Sciatic nerve (tissue), 2 donors: ENCODE results near the gene NRG3. TPM values are rescaled to one million over a fixed set of nuclear protein-coding genes. Genes with fewer than 3 reads are reported as not detected.

Experiments
- ATAC-seq: fragments of 200-7000 bp; cut with Tn5 transposase; one replicate; pipeline ENCODE4 v1.9.1; 2020; ENCODE audit warnings: mild to moderate bottlenecking, moderate library complexity
- DNase-seq: peaks from one replicate; pipeline ENCODE4 v3.0.0-alpha.2; 2020; ENCODE audit warnings: low spot score
- intact Hi-C: fragments of 100-400 bp; cut with DNase I; formaldehyde crosslinking; loops from one replicate; pipeline ENCODE4 v1.14.2; 2022
- total RNA-seq: library from RNA; stranded (reverse); fragmentation: NEBNext Ultra II Directional; extraction: Animal tissue kit (Norgen Biotek cat#: 25700); gene quantifications from one replicate; pipeline ENCODE4 v1.2.1, GENCODE V29; 2021
- donor health status: DM: no; HTN: no; CAD: no.
- donor health status: DM: no; HTN: no; CAD: no.

Gene NRG3
- total RNA-seq, 1 donor from 2014 or later, result 1.4 TPM

- intact Hi-C loops, result no loop called here
- DNase-seq, result no peak
- no peak for ATAC-seq
Observed at GRCh38 chr10:82574081-82574480, 699.1 kb downstream of the NRG3 start.

- no peak for DNase-seq
- ATAC-seq, result no peak
- intact Hi-C loops, result no loop called here
Observed at GRCh38 chr10:82575318-82575717, 700.3 kb downstream of the NRG3 start.

- no peak for ATAC-seq
- no peak for DNase-seq
- intact Hi-C loops, result no loop called here
Observed at GRCh38 chr10:82576093-82576492, 701.1 kb downstream of the NRG3 start.

DNA sequence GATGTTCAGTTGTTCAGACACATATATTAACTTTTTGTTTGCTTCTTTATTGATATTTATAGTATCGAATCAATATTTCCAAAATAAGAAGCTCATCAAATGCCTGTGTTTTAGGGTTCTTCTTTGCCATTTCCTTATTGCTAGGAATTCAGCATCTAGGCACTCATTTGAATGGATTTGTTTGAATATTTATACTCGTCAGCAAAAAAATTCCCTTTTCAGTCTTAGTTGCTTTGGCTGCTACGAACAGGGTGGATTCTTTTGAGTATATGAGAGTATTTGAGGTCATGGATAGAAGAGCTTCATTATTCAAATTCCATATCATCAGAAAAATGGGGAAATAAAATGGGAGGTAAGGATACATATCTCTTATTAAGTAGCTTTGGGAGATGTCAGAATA is 706.9 kb downstream of the NRG3 start:
- no peak for DNase-seq
- no peak for ATAC-seq
- intact Hi-C loops, result no loop called here

- intact Hi-C loops, result no loop called here
Observed at GRCh38 chr10:82591421-82591820, 716.4 kb downstream of the NRG3 start.

DNA sequence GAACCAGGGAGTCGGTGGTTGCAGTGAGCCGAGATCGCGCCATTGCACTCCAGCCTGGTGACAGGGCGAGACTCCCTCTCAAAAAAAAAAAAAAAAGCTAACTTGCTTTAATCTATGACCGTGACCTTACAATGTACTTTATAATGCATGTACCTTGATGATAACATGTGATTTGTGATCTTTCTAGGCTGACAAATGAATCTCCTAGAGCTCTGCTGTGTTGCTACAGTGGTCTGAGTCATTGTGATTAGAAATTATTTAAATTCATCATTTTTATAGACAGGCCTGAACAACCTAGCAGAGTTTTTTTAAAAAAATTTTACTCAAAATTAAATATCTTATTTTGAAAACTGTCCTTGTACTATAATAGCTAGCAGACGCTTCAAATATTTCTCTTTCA is 722.8 kb downstream of the NRG3 start:
- no peak for DNase-seq
- no peak for ATAC-seq
- intact Hi-C loops, result no loop called here

More at GRCh38 chr10:82591421-82591820, 716.4 kb downstream of the NRG3 start:
- DNase-seq, result no peak
- ATAC-seq, result no peak

DNA sequence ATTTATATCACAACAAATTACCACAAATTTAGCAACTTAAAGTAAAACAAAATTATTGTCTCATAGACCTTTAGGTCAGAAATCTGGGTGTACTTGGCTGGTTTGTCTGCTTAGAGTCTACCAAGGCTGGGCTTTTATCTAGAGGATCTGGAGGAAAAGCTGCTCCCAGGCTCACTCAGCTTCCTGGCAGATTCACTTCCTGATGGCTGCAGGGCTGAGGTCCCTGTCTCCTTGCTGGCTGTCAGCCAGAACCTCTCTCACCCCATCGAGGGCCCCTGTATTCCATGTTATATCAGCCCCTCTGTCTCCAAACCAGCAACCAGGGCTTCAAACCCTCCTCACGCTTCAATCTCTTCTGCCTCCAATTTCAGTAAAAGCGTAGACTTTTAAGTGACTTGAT is 734.9 kb downstream of the NRG3 start:
- DNase-seq (no peak), ATAC-seq (no peak)
- intact Hi-C loops, result no loop called here

GRCh38 chr10:82618007-82618406 is 743.0 kb downstream of the NRG3 start:
- intact Hi-C loops, result no loop called here
- DNase-seq (no peak), ATAC-seq (no peak)

DNA sequence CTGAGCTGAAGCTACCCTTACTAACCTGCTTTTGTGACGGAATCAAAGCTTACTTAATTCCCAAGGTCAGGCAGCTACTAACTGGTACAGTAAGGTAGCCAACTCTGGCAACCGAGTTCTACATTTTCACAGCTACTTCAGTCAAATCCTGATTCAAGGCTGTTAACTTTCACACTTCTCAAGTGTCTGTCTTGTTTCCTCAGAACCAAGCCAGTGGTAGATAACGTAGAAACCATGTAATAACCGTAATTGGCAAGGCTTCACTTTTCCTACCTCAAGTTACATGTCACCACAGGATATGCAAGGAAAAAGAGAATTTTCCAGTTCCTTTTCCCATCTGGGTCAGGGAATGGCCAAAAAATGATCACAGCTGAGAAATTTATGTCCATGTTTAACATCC is 746.7 kb downstream of the NRG3 start:
- ATAC-seq (no peak), DNase-seq (no peak)
- intact Hi-C loops, result no loop called here

DNA sequence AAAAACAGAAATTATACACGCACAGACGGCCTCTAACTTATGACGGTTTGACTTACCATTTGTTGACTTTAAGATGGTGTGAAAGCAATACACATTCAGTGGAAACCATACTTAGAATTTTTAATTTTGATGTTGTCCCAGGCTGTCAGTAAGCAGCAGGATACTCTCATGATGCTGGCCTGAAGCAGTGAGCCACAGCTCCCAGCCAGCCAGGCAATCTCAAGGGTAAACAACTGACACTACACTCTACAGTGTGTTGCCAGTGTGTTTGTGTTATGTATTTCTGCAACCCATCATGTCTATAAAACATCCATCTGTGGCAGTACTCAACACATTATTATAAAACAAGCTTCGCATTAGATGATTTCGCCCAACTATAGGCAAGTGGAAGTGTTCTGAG is 747.5 kb downstream of the NRG3 start:
- DNase-seq (no peak), ATAC-seq (no peak)
- intact Hi-C loops, result no loop called here

GRCh38 chr10:82625512-82626189 is 750.7 kb downstream of the NRG3 start:
- intact Hi-C loops, result no loop called here
- no peak for DNase-seq
- ATAC-seq, result no peak

- intact Hi-C loops, result no loop called here
- ATAC-seq, result peak; percentile 89
- no peak for DNase-seq
Observed at GRCh38 chr10:82628373-82628772, 753.4 kb downstream of the NRG3 start.

DNA sequence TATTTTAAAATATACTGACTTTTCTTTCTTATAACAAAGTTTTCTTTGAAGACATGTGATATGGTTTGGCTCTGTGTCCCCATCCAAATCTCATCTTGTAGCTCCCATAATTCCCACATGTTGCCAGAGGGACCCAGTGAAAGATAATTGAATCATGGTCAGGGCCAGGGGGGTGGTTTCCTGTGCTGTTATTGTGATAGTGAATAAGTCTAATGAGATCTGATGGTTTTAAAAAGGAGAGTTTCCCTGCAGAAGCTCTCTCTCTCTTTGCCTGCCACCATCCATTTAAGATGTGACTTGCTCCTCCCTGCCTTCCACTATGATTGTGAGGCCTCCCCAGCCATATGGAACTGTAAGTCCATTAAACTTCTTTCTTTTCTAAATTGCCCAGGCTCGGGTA is 768.1 kb downstream of the NRG3 start:
- no peak for DNase-seq
- intact Hi-C loops, result no loop called here
- no peak for ATAC-seq

- no peak for ATAC-seq
- intact Hi-C loops, result no loop called here
- no peak for DNase-seq
Observed at GRCh38 chr10:82643601-82644000, 768.6 kb downstream of the NRG3 start.

- intact Hi-C loops, result no loop called here
- DNase-seq (no peak), ATAC-seq (no peak)
Observed at GRCh38 chr10:82645221-82645620, 770.2 kb downstream of the NRG3 start.

- ATAC-seq, result no peak
- intact Hi-C loops, result no loop called here
- no peak for DNase-seq
Observed at GRCh38 chr10:82653244-82654155, 778.5 kb downstream of the NRG3 start.

GRCh38 chr10:82660205-82660604 is 785.2 kb downstream of the NRG3 start:
- ATAC-seq (no peak), DNase-seq (no peak)
- intact Hi-C loops, result no loop called here

DNA sequence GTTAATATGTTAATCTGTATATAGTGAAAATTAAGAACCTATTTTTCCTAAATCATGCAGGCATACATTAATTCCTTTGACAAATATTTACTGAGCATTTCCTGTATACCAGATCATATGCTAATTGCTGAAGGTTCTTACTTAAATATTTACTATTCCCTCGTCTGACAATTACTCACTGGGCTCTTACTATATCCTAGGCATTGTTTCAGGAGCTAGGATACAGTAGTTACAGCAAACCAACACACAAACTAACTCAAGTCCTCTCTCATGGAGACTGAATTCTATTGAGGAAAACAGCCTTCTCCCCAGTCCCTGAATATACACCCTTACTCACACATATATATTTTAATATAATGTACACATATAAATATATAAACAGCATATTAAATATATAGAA is 786.0 kb downstream of the NRG3 start:
- DNase-seq (no peak), ATAC-seq (no peak)
- intact Hi-C loops, result no loop called here

DNA sequence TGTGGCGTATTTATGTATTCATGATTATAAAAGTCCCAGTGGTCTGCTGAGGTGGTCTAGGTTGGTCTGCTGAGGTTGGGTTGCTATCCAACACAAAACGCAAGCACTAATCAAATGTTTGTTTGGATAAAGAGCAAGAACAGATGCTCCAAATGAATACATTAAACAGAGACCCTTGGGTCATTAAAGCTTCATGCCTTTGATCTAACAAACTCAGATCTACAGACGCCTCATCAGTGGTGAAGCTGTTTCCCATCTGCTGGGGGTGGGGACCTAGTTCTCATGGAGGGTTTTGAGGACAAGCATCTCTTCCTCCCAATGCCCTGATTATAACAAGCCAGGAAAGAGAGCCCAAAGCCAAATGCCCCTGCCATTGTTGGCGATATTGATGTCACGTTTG is 786.7 kb downstream of the NRG3 start:
- DNase-seq, result no peak
- no peak for ATAC-seq
- intact Hi-C loops, result no loop called here

- intact Hi-C loops, result no loop called here
- DNase-seq, result no peak
- ATAC-seq, result no peak
Observed at GRCh38 chr10:82668221-82668895, 793.4 kb downstream of the NRG3 start.
